Spleen (tissue), 7 donors: ENCODE measurements around the gene LGALS3.

ENCODE experiments used
- POLR2A ChIP-seq, 3 donors: fragments of 450-650 bp; IDR thresholded peaks; one replicate each; pipeline ENCODE4 v1.5.1; 2017; ENCODE audit warnings: antibody characterized with exemption in 3 of 3, mild to moderate bottlenecking in 1 of 3
- POLR2AphosphoS5 ChIP-seq, 3 donors: sonication (generic); formaldehyde crosslinking; IDR thresholded peaks; one replicate each; pipeline ENCODE4 v1.5.1; 2017; ENCODE audit warnings: antibody characterized with exemption in 3 of 3
- TF ChIP-seq, protein P1 (sequence below), 11 experiments: fragments of 200-600 bp in 7 of 11; fragments of 450-650 bp in 4 of 11; sonication (generic) in 4 of 11; IDR thresholded peaks in 8 of 11; conservative IDR thresholded peaks in 3 of 11; 1 replicate in 7 of 11; 2 replicates in 4 of 11; pipeline versions ENCODE4 v1.4.0 to v1.8.0; 2016 to 2021; ENCODE audit warnings: antibody characterized with exemption in 11 of 11, inconsistent platforms in 4 of 11, mild to moderate bottlenecking in 1 of 11
- donor health status: DM: no; HTN: no; CAD: no; lungs with moderate emphysema.
- donor health status: DM: no; HTN: no; CAD: no.
- donor health status: DM: no; HTN: no; CAD: no.

DNA sequence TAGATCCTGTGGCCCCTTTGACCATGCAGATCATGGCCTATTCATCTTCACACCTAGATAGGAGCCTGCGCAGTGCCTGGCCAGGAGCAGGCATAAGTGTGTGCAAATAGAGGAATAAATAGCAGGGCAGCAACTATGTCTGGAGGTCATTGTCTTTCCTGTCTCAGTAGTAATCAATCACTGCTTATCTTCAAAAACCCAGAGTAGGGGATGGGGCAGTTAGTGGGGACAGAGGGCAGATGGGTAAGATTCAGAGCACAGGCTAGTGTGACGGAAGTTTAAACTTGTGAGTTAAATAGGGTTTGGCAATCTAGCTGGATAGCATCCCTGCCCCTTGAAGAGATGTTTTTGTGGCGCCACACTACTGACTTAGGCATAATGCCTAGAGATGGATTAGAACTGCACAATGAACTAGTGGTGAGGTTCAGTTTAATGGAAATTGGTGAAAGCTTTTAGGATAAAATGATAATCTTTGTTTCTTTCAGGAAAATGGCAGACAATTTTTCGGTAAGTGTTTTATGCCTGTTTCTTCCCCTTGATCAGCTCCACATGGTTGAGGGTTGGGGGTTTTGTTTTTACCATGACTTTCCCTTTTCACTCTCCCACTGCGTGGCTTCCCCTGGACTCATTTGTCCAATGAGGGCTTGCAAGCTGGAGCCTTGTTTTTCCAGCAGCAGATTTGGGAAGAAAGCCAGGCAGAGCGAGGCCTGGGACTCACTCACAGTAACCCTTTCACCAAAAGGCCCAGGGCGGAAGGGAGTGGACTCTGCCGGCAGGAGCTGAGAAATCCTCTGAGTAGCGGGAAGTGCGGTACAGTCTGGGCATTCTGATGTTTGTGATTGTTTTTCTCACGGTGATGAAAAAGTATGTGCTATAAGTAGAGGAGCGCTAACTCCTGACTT is 8.1 kb downstream of the LGALS3 start:
- TF ChIP-seq, protein P1, sequence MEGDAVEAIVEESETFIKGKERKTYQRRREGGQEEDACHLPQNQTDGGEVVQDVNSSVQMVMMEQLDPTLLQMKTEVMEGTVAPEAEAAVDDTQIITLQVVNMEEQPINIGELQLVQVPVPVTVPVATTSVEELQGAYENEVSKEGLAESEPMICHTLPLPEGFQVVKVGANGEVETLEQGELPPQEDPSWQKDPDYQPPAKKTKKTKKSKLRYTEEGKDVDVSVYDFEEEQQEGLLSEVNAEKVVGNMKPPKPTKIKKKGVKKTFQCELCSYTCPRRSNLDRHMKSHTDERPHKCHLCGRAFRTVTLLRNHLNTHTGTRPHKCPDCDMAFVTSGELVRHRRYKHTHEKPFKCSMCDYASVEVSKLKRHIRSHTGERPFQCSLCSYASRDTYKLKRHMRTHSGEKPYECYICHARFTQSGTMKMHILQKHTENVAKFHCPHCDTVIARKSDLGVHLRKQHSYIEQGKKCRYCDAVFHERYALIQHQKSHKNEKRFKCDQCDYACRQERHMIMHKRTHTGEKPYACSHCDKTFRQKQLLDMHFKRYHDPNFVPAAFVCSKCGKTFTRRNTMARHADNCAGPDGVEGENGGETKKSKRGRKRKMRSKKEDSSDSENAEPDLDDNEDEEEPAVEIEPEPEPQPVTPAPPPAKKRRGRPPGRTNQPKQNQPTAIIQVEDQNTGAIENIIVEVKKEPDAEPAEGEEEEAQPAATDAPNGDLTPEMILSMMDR (IDR thresholded peaks at IDR 0.05 in 8 of 11, conservative IDR thresholded peaks at IDR 0.05 in 3 of 11) = no peak
- TF ChIP-seq POLR2AphosphoS5 (IDR thresholded peaks at IDR 0.05) (no peak), POLR2A (IDR thresholded peaks at IDR 0.05) (no peak)
